PC-9 (cell line): ENCODE data around the gene OSBPL2.

ENCODE experiments used
- EZH2 ChIP-seq: fragments of 200-600 bp; sonication (generic); IDR thresholded peaks from 2 replicates; pipeline ENCODE4 v1.8.0; 2017; ENCODE audit warnings: antibody characterized with exemption, low read depth
- TF ChIP-seq, protein P1 (sequence below): fragments of 200-600 bp; sonication (generic); conservative IDR thresholded peaks from 2 replicates; pipeline ENCODE4 v1.6.1; 2017; ENCODE audit warnings: mixed run types, antibody characterized with exemption, mild to moderate bottlenecking, moderate library complexity

DNA sequence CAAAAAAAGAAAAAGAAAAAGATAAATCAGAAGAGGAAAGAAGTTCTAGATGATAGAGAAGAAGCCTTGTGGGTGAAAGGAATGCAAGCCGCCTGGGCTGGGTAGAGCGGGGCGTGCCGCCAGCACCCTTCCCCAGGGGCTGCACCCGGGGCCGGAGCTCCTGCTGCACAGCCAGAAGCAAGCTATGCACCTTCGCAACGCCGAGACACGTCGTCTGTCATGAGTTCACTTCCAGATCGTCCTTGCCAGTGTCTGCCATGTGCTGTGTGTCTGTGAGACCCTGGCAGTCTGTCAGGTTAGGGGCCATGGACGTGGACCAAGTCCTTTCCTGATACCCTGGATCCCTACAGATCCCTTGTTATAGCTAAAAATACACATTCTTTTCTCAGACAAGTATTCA lies 38.9 kb downstream of the OSBPL2 start:
- TF ChIP-seq, protein P1, sequence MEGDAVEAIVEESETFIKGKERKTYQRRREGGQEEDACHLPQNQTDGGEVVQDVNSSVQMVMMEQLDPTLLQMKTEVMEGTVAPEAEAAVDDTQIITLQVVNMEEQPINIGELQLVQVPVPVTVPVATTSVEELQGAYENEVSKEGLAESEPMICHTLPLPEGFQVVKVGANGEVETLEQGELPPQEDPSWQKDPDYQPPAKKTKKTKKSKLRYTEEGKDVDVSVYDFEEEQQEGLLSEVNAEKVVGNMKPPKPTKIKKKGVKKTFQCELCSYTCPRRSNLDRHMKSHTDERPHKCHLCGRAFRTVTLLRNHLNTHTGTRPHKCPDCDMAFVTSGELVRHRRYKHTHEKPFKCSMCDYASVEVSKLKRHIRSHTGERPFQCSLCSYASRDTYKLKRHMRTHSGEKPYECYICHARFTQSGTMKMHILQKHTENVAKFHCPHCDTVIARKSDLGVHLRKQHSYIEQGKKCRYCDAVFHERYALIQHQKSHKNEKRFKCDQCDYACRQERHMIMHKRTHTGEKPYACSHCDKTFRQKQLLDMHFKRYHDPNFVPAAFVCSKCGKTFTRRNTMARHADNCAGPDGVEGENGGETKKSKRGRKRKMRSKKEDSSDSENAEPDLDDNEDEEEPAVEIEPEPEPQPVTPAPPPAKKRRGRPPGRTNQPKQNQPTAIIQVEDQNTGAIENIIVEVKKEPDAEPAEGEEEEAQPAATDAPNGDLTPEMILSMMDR: no peak
- TF ChIP-seq EZH2: no peak
